HepG2 (cell line): ENCODE results near the gene VEGFC. TPM values are rescaled to one million over a fixed set of nuclear protein-coding genes. Genes with fewer than 3 reads are reported as not detected.

Experiments
- ATAC-seq: fragments of 200-7000 bp; cut with Tn5 transposase; 3 replicates; pipeline ENCODE4 v1.9.1; 2020; ENCODE audit warnings: mild to moderate bottlenecking, moderate library complexity
- BruUV-seq: library from RNA; stranded (reverse); fragments of 400-500 nt; replicated peaks from 2 replicates; lab custom pipeline; 2021; lab: Mats Ljungman, UMichigan
- CTCF ChIA-PET: fragments of 300-600 bp; formaldehyde crosslinking; extraction: SDS; loops from one replicate; lab custom pipeline; 2021; ENCODE audit warnings: low total read pairs, inconsistent platforms, low intra/inter-chr PET ratio; lab: Yijun Ruan, JAX
- POLR2A ChIA-PET: fragments of 350-600 bp; sonication (Branson Sonifier 250); formaldehyde crosslinking; loops from one replicate; lab custom pipeline; 2020; ENCODE audit warnings: antibody characterized with exemption, inconsistent platforms; lab: Yijun Ruan, JAX
- DNase-seq: peaks from one replicate; pipeline ENCODE4 v3.0.0-alpha.2; 2015; ENCODE audit warnings: low spot score
- FAIRE-seq: peaks from 3 replicates; lab custom pipeline; 2011; peaks lifted over from hg19 to GRCh38; lab: Jason Lieb, UNC
- H2AFZ ChIP-seq: one replicate; pipeline ENCODE4 v1.6.1; 2011; ENCODE audit warnings: low read length, inconsistent platforms
- H3K27ac ChIP-seq: fragments of 300-600 bp; 3 replicates; pipeline ENCODE4 v1.8.0; 2011; ENCODE audit warnings: mixed run types, mild to moderate bottlenecking, mixed read lengths, low read length, inconsistent platforms; ENCODE audit not compliant: insufficient read depth; ENCODE audit errors: extremely low read length
- H3K27me3 ChIP-seq, 2 experiments: fragments of 200-600 bp in 1 of 2; 2 replicates in 1 of 2; 3 replicates in 1 of 2; pipeline versions ENCODE4 v1.6.0 to v1.8.0; 2011; ENCODE audit warnings: low read length in 2 of 2, mild to moderate bottlenecking in 2 of 2, moderate library complexity in 2 of 2, inconsistent platforms in 1 of 2; ENCODE audit not compliant: insufficient read depth in 2 of 2, control insufficient read depth in 1 of 2
- H3K36me3 ChIP-seq, 2 experiments: fragments of 200-600 bp in 1 of 2; replicated peaks in 1 of 2; 2 replicates in 1 of 2; 3 replicates in 1 of 2; pipeline versions ENCODE4 v1.5.1 to v1.8.0; 2011; ENCODE audit warnings: low read length in 2 of 2, inconsistent platforms in 1 of 2; ENCODE audit not compliant: insufficient read depth in 2 of 2, control insufficient read depth in 1 of 2
- H3K4me1 ChIP-seq: 2 replicates; pipeline ENCODE4 v1.5.1; 2012; ENCODE audit warnings: low read length, inconsistent platforms; ENCODE audit not compliant: insufficient read depth
- H3K4me2 ChIP-seq: 2 replicates; pipeline ENCODE4 v1.6.0; 2011; ENCODE audit warnings: low read depth, low read length, inconsistent platforms
- H3K4me3 ChIP-seq, 3 experiments: fragments of 200-600 bp in 1 of 3; sonication (generic), shearing (Covaris generic) in 1 of 3; replicated peaks in 1 of 3; 2 replicates each; pipeline ENCODE4 v1.5.1; 2011 to 2016; ENCODE audit warnings: low read length in 3 of 3, inconsistent platforms in 2 of 3, low read depth in 2 of 3, mild to moderate bottlenecking in 2 of 3, control low read depth in 1 of 3, mixed read lengths in 1 of 3; ENCODE audit not compliant: insufficient read depth in 1 of 3
- H3K79me2 ChIP-seq: one replicate; pipeline ENCODE4 v1.6.1; 2011; ENCODE audit warnings: low read length, inconsistent platforms; ENCODE audit not compliant: insufficient read depth
- H3K9ac ChIP-seq: 2 replicates; pipeline ENCODE4 v1.6.0; 2011; ENCODE audit warnings: mild to moderate bottlenecking, low read depth, low read length, inconsistent platforms; ENCODE audit not compliant: insufficient read depth
- H3K9me3 ChIP-seq: 2 replicates; pipeline ENCODE4 v1.5.1; 2012; ENCODE audit warnings: mild to moderate bottlenecking, low read length
- H4K20me1 ChIP-seq: 2 replicates; pipeline ENCODE4 v1.6.0; 2011; ENCODE audit warnings: inconsistent platforms, mild to moderate bottlenecking, low read length, moderate library complexity; ENCODE audit not compliant: insufficient read depth
- CAMTA2 ChIP-seq: sonication (generic); formaldehyde crosslinking; IDR thresholded peaks from 2 replicates; pipeline ENCODE4 v1.4.0; 2020; ENCODE audit warnings: mild to moderate bottlenecking, missing genetic modification reagents, borderline replicate concordance
- GATAD1 ChIP-seq: IDR thresholded peaks from 2 replicates; pipeline ENCODE4 v1.6.1; 2016; ENCODE audit warnings: missing genetic modification reagents, missing compliant biosample characterization
- IRX3 ChIP-seq: sonication (generic); formaldehyde crosslinking; IDR thresholded peaks from 2 replicates; pipeline ENCODE4 v1.8.1; 2023; ENCODE audit warnings: mild to moderate bottlenecking, low read depth, missing genetic modification reagents, borderline replicate concordance
- KLF9 ChIP-seq: IDR thresholded peaks from 2 replicates; pipeline ENCODE4 v1.6.1; 2016; ENCODE audit warnings: low read depth
- NCOA2 ChIP-seq: sonication (generic); formaldehyde crosslinking; IDR thresholded peaks from 2 replicates; pipeline ENCODE4 v1.8.0; 2022; ENCODE audit warnings: inconsistent platforms
- SPEN ChIP-seq: sonication (generic); formaldehyde crosslinking; IDR thresholded peaks from 2 replicates; pipeline ENCODE4 v1.5.1; 2020; ENCODE audit warnings: low read depth, mild to moderate bottlenecking, missing genetic modification reagents
- TBX2 ChIP-seq: sonication (generic); formaldehyde crosslinking; IDR thresholded peaks from 2 replicates; pipeline ENCODE4 v1.5.0; 2020; ENCODE audit warnings: missing genetic modification reagents, mild to moderate bottlenecking, borderline replicate concordance
- TSC22D2 ChIP-seq: sonication (generic); formaldehyde crosslinking; IDR thresholded peaks from 2 replicates; pipeline ENCODE4 v1.5.1; 2020; ENCODE audit warnings: missing genetic modification reagents, mild to moderate bottlenecking, borderline replicate concordance
- ZNF225 ChIP-seq: sonication (generic); formaldehyde crosslinking; IDR thresholded peaks from 2 replicates; pipeline ENCODE4 v1.4.0; 2020; ENCODE audit warnings: mild to moderate bottlenecking, missing genetic modification reagents
- ZNF33A ChIP-seq: sonication (generic); formaldehyde crosslinking; IDR thresholded peaks from 2 replicates; pipeline ENCODE4 v1.5.1; 2020; ENCODE audit warnings: missing genetic modification reagents, mild to moderate bottlenecking, moderate library complexity, borderline replicate concordance
- ZNF446 ChIP-seq: sonication (generic); formaldehyde crosslinking; IDR thresholded peaks from 2 replicates; pipeline ENCODE4 v1.5.0; 2020; ENCODE audit warnings: mild to moderate bottlenecking, missing genetic modification reagents
- ZNF530 ChIP-seq: sonication (generic); formaldehyde crosslinking; IDR thresholded peaks from 2 replicates; pipeline ENCODE4 v1.5.0; 2020; ENCODE audit warnings: low read depth, mild to moderate bottlenecking, missing genetic modification reagents
- ZNF614 ChIP-seq: IDR thresholded peaks from 2 replicates; pipeline ENCODE4 v1.6.1; 2018; ENCODE audit warnings: missing biosample characterization, missing genetic modification reagents, inconsistent platforms, borderline replicate concordance
- ZNF768 ChIP-seq: sonication (generic); formaldehyde crosslinking; IDR thresholded peaks from 2 replicates; pipeline ENCODE4 v1.4.0; 2020; ENCODE audit warnings: missing genetic modification reagents
- WGBS: methylation state at CpG from one replicate; pipeline ENCODE4 v1.1.6; 2017; ENCODE audit warnings: low lambda C conversion rate; 5-methylcytosine and 5-hydroxymethylcytosine counted together
- in situ Hi-C: cut with HindIII; loops from 2 replicates; pipeline ENCODE4 v1.10.0; 2017; ENCODE audit warnings: low pct_unique_long_range_greater_than_20kb; ENCODE audit not compliant: extremely low pct_ligation_motif_present
- intact Hi-C: fragments of 100-400 bp; cut with micrococcal nuclease; formaldehyde crosslinking; loops from one replicate; pipeline ENCODE4 v1.10.0; 2022; ENCODE audit not compliant: unreplicated experiment
- polyA plus RNA-seq, 8 experiments: library from polyadenylated mRNA; depleted of rRNA in 3 of 8; stranded (reverse) in 7 of 8; unstranded in 1 of 8; fragments of >200 nt; fragmentation: Illumina TruSeq in 4 of 8; extraction: Trizol in 4 of 8; gene quantifications; 2 replicates each; pipeline versions ENCODE4 v1.2.1 to v1.2.3, GENCODE V29; 2011 to 2016; ENCODE audit warnings: low read depth in 4 of 8, missing spikeins in 1 of 8, mixed read lengths in 1 of 8; ENCODE audit not compliant: insufficient read depth in 1 of 8
- total RNA-seq, 5 experiments: library from RNA; depleted of rRNA; stranded (reverse); fragments of >200 nt; fragmentation: Illumina TruSeq; extraction: Trizol; gene quantifications; 2 replicates each; pipeline ENCODE4 v1.2.3, GENCODE V29; 2016; ENCODE audit warnings: low read depth in 1 of 5
- TF ChIP-seq, protein P1 (sequence below): sonication (generic); formaldehyde crosslinking; IDR thresholded peaks from 2 replicates; pipeline ENCODE4 v1.8.0; 2022; ENCODE audit warnings: mild to moderate bottlenecking, missing genetic modification reagents
- TF ChIP-seq, protein P2 (sequence below): sonication (generic); formaldehyde crosslinking; IDR thresholded peaks from 2 replicates; pipeline ENCODE4 v1.4.0; 2020; ENCODE audit warnings: missing genetic modification reagents

Gene VEGFC
- total and polyA plus RNA-seq, 2 of the 13 experiments (the other 11 are each of a cell fraction or from before 2014, with no cell fraction given), result not detected

DNA sequence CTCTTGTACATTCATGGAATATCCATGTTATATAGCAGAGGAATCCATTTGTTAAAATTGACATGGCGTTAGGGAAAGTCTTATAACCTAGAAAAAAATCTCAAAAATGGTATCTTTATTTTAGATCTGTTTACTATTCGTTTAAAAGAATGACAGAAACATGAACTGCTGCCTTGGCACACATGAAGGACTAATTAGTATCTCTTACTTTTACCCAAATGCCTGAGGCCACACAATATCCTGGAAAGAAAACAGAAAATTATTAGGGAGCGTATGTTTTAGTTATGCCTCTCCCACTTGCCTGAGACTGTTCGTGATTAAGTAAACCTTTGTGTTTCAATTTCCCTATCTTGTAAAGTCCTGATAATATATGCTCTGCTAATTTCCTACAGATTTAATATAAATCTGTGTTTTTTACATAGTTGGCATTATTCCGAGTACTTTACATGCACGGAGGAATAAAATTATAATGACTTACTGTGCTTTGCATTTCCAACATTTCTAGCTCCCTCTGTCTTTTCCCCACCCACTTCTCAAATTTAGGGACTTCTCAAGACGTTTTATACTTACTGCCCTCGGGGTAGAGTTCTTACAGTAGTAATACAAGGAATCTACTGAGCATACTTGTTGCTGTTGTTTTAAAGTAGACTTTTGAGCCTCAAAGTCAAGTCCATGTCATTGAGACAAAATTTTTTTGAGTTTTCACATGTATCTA is 147.3 kb downstream of the VEGFC start:
- H3K79me2 ChIP-seq, result no peaks in the 10 kb centered on the region
- H3K36me3 ChIP-seq, result no peaks in the 10 kb centered on the region
- no peak for FAIRE-seq
- H3K27me3 ChIP-seq, result no peaks in the 10 kb centered on the region
- no TSS peak for BruUV-seq
- no peak overlapping the region for H3K9ac ChIP-seq
- in situ Hi-C loops, result no loop called here
- CTCF ChIA-PET, result no interaction called here
- DNase-seq, result no peak
- H3K9me3 ChIP-seq, result no peaks in the 10 kb centered on the region
- POLR2A ChIA-PET, result no interaction called here
- no peak overlapping the region for H3K27ac ChIP-seq
- H3K4me2 ChIP-seq, result no peak overlapping the region
- H2AFZ ChIP-seq, result no peak overlapping the region
- 26% methylated on average over 8 of the region's 8 CpGs for WGBS
- H3K4me1 ChIP-seq, result no peaks in the 10 kb centered on the region
- no peak overlapping the region for H3K4me3 ChIP-seq
- no peak for TF ChIP-seq GATAD1 (CRISPR knock-in tag)
- no peak for TF ChIP-seq SPEN (CRISPR knock-in tag)
- TF ChIP-seq NCOA2 (CRISPR knock-in tag), result no peak
- TF ChIP-seq, protein P1, sequence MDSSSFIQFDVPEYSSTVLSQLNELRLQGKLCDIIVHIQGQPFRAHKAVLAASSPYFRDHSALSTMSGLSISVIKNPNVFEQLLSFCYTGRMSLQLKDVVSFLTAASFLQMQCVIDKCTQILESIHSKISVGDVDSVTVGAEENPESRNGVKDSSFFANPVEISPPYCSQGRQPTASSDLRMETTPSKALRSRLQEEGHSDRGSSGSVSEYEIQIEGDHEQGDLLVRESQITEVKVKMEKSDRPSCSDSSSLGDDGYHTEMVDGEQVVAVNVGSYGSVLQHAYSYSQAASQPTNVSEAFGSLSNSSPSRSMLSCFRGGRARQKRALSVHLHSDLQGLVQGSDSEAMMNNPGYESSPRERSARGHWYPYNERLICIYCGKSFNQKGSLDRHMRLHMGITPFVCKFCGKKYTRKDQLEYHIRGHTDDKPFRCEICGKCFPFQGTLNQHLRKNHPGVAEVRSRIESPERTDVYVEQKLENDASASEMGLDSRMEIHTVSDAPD (CRISPR knock-in tag), result no peak
- no peak for TF ChIP-seq ZNF530 (CRISPR knock-in tag)
- TF ChIP-seq ZNF225, result no peak
- TF ChIP-seq, all 625 proteins: peak for 0
- no peak for ATAC-seq
- H4K20me1 ChIP-seq, result no peaks in the 10 kb centered on the region
- intact Hi-C loops, result no loop called here

DNA sequence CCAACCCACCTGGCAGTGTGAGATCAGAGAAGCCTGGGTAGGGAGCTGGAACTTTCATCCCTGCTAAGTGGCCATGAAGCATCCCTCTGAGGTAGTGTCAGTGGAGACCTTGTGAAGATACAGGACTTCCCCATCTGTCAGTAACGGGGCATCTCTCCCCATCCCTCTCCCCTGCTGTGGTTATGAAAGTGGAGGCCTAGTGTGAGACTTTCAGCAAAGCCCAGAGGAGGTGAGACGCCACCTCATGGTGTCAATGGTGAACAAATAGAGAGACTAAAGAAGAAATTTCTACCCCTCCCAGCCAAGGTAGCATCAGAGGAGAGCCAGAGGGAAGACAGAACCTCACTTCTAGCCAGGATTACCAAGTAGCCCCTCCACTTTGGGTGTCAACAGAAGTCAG is 150.2 kb downstream of the VEGFC start:
- WGBS, result 0% methylated on average over 2 of the region's 2 CpGs
- ChIA-PET CTCF (no interaction called here), POLR2A (no interaction called here)
- Histone ChIP-seq H3K9me3 (no peaks in the 10 kb centered on the region), H3K4me1 (no peaks in the 10 kb centered on the region), H4K20me1 (no peaks in the 10 kb centered on the region), H3K79me2 (no peaks in the 10 kb centered on the region), H3K4me2 (no peak overlapping the region), H3K4me3 (no peak overlapping the region), H3K27ac (no peak overlapping the region), H3K9ac (no peak overlapping the region), H2AFZ (no peak overlapping the region), H3K36me3 (no peaks in the 10 kb centered on the region), H3K27me3 (no peaks in the 10 kb centered on the region; a peak in 1 of 5 replicates)
- no peak for DNase-seq
- in situ Hi-C loops (no loop called here), intact Hi-C loops (no loop called here)
- no peak for FAIRE-seq
- BruUV-seq, result no TSS peak
- no peak for ATAC-seq
- no peak for TF ChIP-seq ZNF614 (CRISPR knock-in tag)
- no peak for TF ChIP-seq KLF9 (CRISPR knock-in tag)
- TF ChIP-seq CAMTA2 (CRISPR knock-in tag), result no peak
- no peak for TF ChIP-seq ZNF33A
- TF ChIP-seq ZNF768 (CRISPR knock-in tag), result no peak
- TF ChIP-seq IRX3 (CRISPR knock-in tag), result no peak
- no peak for TF ChIP-seq TSC22D2 (CRISPR knock-in tag)
- TF ChIP-seq, protein P2, sequence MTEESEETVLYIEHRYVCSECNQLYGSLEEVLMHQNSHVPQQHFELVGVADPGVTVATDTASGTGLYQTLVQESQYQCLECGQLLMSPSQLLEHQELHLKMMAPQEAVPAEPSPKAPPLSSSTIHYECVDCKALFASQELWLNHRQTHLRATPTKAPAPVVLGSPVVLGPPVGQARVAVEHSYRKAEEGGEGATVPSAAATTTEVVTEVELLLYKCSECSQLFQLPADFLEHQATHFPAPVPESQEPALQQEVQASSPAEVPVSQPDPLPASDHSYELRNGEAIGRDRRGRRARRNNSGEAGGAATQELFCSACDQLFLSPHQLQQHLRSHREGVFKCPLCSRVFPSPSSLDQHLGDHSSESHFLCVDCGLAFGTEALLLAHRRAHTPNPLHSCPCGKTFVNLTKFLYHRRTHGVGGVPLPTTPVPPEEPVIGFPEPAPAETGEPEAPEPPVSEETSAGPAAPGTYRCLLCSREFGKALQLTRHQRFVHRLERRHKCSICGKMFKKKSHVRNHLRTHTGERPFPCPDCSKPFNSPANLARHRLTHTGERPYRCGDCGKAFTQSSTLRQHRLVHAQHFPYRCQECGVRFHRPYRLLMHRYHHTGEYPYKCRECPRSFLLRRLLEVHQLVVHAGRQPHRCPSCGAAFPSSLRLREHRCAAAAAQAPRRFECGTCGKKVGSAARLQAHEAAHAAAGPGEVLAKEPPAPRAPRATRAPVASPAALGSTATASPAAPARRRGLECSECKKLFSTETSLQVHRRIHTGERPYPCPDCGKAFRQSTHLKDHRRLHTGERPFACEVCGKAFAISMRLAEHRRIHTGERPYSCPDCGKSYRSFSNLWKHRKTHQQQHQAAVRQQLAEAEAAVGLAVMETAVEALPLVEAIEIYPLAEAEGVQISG (CRISPR knock-in tag), result no peak
- no peak for TF ChIP-seq ZNF446
- TF ChIP-seq TBX2 (CRISPR knock-in tag), result no peak
